Brain microvascular endothelial cell (primary cell): ENCODE results near the gene HEPN1.

ENCODE experiments used
- DNase-seq: peaks from one replicate; pipeline ENCODE4 v3.0.0-alpha.2; 2020
- H3K27ac ChIP-seq: fragments of 250-450 bp; sonication (Bioruptor Pico); 2 replicates; pipeline ENCODE4 v1.5.1; 2020; ENCODE audit warnings: mild to moderate bottlenecking, moderate library complexity
- H3K27me3 ChIP-seq: fragments of 250-450 bp; sonication (Bioruptor Pico); replicated peaks from 2 replicates; pipeline ENCODE4 v1.5.1; 2020; ENCODE audit warnings: mild to moderate bottlenecking
- H3K36me3 ChIP-seq: fragments of 250-450 bp; sonication (Bioruptor Pico); replicated peaks from 2 replicates; pipeline ENCODE4 v1.5.1; 2020; ENCODE audit warnings: mild to moderate bottlenecking
- H3K4me3 ChIP-seq: 2 replicates; pipeline ENCODE4 v1.5.1; 2011; ENCODE audit warnings: low read depth, mild to moderate bottlenecking, control low read depth, low read length, moderate library complexity
- CTCF ChIP-seq: IDR thresholded peaks from 2 replicates; pipeline ENCODE4 v1.5.1; 2011; ENCODE audit warnings: low read depth, mild to moderate bottlenecking, moderate library complexity, low read length, control low read depth, inconsistent platforms; ENCODE audit errors: missing control alignments
- in situ Hi-C: cut with HindIII; loops from 2 replicates; pipeline ENCODE4 v1.10.0; 2017; ENCODE audit warnings: low sequenced_read_pairs, low pct_ligation_motif_present

The HEPN1 gene

GRCh38 chr11:124886476-124886875 is 32.6 kb upstream of the HEPN1 start:
- no peak overlapping the region for H3K27ac ChIP-seq
- no peak for DNase-seq
- in situ Hi-C loops = no loop called here
- H3K27me3 ChIP-seq = no peaks in the 10 kb centered on the region
- no peak overlapping the region for H3K4me3 ChIP-seq
- H3K36me3 ChIP-seq = no peaks in the 10 kb centered on the region
- no peak for TF ChIP-seq CTCF

- DNase-seq = no peak
- Histone ChIP-seq H3K4me3 (no peak overlapping the region), H3K27ac (no peak overlapping the region), H3K27me3 (no peaks in the 10 kb centered on the region), H3K36me3 (no peaks in the 10 kb centered on the region)
- TF ChIP-seq CTCF = no peak
- in situ Hi-C loops = no loop called here
These were observed 31.9 kb upstream of the HEPN1 start for GRCh38 chr11:124886978-124887666.

- no peak for TF ChIP-seq CTCF
- H3K36me3 ChIP-seq = no peaks in the 10 kb centered on the region
- no peak overlapping the region for H3K4me3 ChIP-seq
- H3K27ac ChIP-seq = no peak overlapping the region
- no peaks in the 10 kb centered on the region for H3K27me3 ChIP-seq
- DNase-seq = no peak
- in situ Hi-C loops = no loop called here
These were observed 31.4 kb upstream of the HEPN1 start for GRCh38 chr11:124887667-124888013.

- Histone ChIP-seq H3K27me3 (no peaks in the 10 kb centered on the region), H3K4me3 (no peak overlapping the region), H3K27ac (no peak overlapping the region), H3K36me3 (no peaks in the 10 kb centered on the region)
- in situ Hi-C loops = no loop called here
- no peak for TF ChIP-seq CTCF
- DNase-seq = no peak
These were observed 29.6 kb upstream of the HEPN1 start for GRCh38 chr11:124889191-124890091.

GRCh38 chr11:124890151-124890550 is 28.9 kb upstream of the HEPN1 start:
- Histone ChIP-seq H3K36me3 (no peaks in the 10 kb centered on the region), H3K27me3 (no peaks in the 10 kb centered on the region), H3K27ac (no peak overlapping the region), H3K4me3 (no peak overlapping the region)
- no peak for TF ChIP-seq CTCF
- DNase-seq = no peak
- in situ Hi-C loops = no loop called here
